ENCODE measurements around the gene CTU1. TPM values are rescaled to one million over a fixed set of nuclear protein-coding genes. Genes with fewer than 3 reads are reported as not detected.

The CTU1 gene
- total RNA-seq, 1 experiment from 2014 or later, result 15.3 TPM

DNA sequence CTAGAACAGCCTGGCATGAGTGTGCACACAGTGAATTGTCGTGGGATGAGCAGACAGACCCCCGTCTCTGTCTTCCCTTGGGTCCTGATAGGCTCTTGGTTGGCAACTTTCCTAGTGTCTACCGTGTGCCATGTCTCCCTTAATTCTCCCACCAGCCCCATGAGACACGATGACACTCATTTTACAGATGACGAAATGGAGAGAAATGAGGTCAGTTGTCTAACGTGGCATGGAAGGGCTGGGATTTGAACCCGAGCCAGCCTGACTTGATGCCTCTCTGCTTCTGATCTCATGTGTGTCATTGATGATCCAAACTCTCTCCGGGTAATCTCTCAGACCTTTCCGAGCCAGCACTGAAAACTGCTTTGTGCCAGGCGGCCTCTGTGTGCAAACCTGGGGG is 17.1 kb downstream of the CTU1 start:
- Histone ChIP-seq H3K36me3 (replicated peaks; ENCODE audit: control insufficient read depth, insufficient read depth, low read length) (no peaks in the 10 kb centered on the region), H3K27me3 (ENCODE audit: control insufficient read depth, insufficient read depth, low read length) (no peaks in the 10 kb centered on the region; the same call in 1 of the 2 replicates), H3K4me3 (ENCODE audit: insufficient read depth, low read depth, low read length) (no peak overlapping the region)
- peak; percentile 26 for DNase-seq

DNA sequence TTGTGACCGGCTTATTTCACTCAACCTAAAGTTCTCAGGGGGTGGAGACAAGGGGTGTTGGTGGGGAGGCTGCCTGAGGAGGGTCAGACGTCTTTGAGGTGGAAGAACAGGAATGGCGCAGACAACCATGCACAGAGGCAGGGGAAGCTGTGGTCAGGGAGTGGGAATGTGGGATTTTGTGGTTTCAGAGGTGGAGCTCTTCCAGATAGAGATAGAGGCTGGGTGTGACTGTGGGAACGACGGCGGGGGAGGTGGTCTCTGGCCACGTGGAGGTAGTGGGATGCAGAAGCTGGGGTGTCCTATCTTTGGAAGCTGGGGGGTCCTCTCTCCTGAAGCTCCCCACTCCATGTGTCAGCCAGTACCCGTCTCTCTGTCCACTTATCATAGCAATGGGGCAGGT is 17.7 kb downstream of the CTU1 start:
- H3K27me3 ChIP-seq (ENCODE audit: control insufficient read depth, insufficient read depth, low read length), result no peaks in the 10 kb centered on the region; the same call in 1 of the 2 replicates
- H3K36me3 ChIP-seq (replicated peaks; ENCODE audit: control insufficient read depth, insufficient read depth, low read length), result no peaks in the 10 kb centered on the region
- DNase-seq, result no peak

DNA sequence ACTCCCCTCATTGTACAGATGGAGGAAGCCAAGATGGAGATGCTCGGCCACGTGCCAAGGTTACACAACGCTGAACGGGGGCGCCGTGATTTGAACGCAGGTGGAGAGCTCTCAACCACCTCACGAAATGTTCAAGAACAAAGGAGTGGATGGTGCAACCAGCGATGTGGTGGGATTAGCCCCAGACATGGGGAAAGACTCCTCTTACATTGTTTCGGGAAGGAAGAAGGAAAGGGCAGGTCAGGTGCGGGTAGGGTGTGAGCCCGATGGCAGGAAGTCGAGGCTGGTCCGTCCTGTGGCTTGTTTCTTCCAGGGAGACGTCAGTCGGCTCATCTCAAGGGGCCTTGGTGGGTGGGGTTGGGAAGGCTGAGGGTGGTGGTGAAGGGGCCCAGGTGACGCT is 18.4 kb downstream of the CTU1 start:
- Histone ChIP-seq H3K36me3 (replicated peaks; ENCODE audit: control insufficient read depth, insufficient read depth, low read length) (no peaks in the 10 kb centered on the region), H3K27me3 (ENCODE audit: control insufficient read depth, insufficient read depth, low read length) (no peaks in the 10 kb centered on the region; the same call in 1 of the 2 replicates), H3K4me3 (ENCODE audit: insufficient read depth, low read depth, low read length) (no peak overlapping the region)
- peak; percentile 29 for DNase-seq

More for the DNA sequence above, 17.7 kb downstream of the CTU1 start:
- no peak overlapping the region for H3K4me3 ChIP-seq (ENCODE audit: insufficient read depth, low read depth, low read length)

DNA sequence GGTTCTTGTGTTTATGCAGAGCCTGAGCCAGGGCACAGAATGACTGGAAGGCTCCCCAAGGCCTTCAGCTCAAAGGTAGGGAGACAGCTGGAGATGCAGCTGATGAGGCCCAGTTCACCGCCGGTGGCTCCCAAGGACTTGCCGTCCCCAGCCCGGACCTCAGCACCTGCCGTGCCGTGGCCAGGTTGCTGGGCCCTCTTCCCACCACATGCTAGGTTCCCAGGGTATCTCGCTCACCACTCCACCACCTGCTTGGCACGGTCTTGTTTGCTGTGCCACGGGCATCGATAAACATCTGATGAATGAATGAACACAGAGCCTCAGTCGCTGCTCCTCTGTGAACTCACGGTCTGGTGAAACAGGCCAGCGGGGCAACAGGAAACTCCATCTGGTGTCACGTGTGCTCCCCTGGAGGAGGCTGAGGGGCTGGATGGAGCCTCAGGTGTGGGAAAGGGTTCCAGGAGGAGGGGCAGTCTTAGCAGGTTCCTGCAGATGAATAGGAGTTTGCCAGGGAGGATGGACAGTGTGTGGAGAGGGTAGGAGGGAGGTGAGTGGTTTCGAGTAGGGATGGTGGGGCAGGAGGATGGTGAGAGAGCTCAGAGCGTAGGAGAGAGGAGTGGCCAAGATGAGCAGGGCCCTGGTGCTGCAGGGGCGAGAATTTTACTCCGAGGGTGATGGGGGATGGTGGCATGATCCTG is 21.9 kb downstream of the CTU1 start:
- no peaks in the 10 kb centered on the region for H3K36me3 ChIP-seq (replicated peaks; ENCODE audit: control insufficient read depth, insufficient read depth, low read length)
- no peaks in the 10 kb centered on the region; the same call in 1 of the 2 replicates for H3K27me3 ChIP-seq (ENCODE audit: control insufficient read depth, insufficient read depth, low read length)
- peak; percentile 56 for DNase-seq
- no peak overlapping the region for H3K4me3 ChIP-seq (ENCODE audit: insufficient read depth, low read depth, low read length)

DNA sequence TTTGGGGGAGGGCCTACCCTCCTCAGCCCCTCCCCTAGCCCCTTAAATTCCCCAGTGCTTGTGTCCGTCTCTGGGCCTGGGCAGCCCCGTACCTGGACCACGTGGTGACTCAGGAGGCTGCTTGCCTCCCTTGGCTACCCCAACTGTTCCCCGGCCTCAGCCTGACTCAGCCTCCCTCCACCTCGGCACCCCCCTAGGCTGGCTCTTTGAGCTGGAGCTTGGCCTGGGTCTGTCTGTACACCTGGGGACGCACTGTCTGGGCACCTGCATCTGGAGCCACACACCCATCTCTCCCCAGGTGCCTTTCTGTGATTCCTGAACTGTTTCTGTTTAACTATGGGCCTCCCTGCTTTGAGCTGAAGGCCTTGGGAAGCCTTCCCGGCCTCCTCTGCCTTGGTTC is 23.7 kb downstream of the CTU1 start:
- peak; percentile 42 for DNase-seq
- H3K27me3 ChIP-seq (ENCODE audit: control insufficient read depth, insufficient read depth, low read length), result no peaks in the 10 kb centered on the region; the same call in 1 of the 2 replicates
- H3K4me3 ChIP-seq (ENCODE audit: insufficient read depth, low read depth, low read length), result no peak overlapping the region
- H3K36me3 ChIP-seq (replicated peaks; ENCODE audit: control insufficient read depth, insufficient read depth, low read length), result no peaks in the 10 kb centered on the region

DNA sequence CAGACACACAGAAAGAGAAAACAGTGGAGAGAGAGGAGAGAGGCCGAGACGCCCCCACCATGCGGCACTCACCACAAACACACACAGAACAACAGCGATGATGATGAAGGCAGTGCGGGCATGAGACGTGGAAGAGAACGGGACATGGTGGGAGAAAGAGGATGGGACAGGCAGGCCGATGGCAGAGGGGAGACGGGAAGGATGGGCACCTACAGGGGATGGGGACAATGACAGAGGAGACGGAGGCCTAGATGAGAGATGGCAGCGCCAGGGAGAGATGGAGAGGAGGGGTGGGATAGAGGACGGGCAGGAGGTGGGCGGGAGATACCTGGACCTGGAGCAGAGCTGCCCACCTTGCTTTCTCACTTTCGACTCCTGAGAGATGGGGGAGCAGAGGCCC is 24.4 kb downstream of the CTU1 start:
- no peak overlapping the region for H3K4me3 ChIP-seq (ENCODE audit: insufficient read depth, low read depth, low read length)
- H3K27me3 ChIP-seq (ENCODE audit: control insufficient read depth, insufficient read depth, low read length), result no peaks in the 10 kb centered on the region; the same call in 1 of the 2 replicates
- peak; percentile 38 for DNase-seq
- H3K36me3 ChIP-seq (replicated peaks; ENCODE audit: control insufficient read depth, insufficient read depth, low read length), result no peaks in the 10 kb centered on the region

DNA sequence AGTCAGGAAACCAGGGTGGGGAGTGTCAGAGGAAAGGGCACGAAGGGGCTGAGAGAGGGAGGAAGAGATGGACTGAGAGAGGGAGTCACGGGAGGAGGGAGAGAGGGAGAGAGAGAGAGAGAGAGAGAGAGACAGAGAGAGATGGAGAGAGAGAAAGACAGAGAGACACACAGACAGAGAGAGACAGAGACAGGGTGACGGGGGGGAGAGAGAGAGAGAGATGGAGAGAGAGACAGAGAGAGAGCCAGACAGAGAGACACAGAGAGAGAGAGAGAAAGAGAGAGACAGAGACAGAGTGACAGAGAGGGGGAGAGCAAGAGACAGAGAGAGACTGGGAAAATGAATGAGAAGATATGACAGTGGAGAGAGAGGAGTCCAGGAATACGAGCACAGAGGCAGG is 25.0 kb downstream of the CTU1 start:
- no peak for DNase-seq
- Histone ChIP-seq H3K4me3 (ENCODE audit: insufficient read depth, low read depth, low read length) (no peak overlapping the region), H3K27me3 (ENCODE audit: control insufficient read depth, insufficient read depth, low read length) (no peaks in the 10 kb centered on the region; the same call in 1 of the 2 replicates), H3K36me3 (replicated peaks; ENCODE audit: control insufficient read depth, insufficient read depth, low read length) (no peaks in the 10 kb centered on the region)

DNA sequence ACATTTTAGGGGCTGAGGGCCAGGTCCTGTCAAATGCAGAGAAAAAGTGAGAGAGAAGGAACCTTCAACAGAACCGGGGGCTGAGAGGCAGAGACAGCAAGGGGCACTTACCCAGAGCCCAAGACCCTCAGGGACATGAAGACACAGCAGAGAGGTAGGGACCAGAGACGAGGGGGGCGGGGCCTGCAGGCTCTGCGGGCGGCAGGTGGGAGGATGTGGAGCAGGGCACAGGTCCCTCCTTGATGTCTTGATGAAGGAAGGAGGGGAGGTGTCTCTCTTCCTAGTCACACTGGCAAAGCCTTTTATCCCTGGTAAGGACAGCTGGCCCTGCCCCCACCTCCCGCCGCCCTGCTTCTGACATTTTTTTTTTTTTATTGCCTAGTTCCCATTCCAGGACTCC is 25.6 kb downstream of the CTU1 start, which contains the start of gene KLK14:
KLK14 (minus strand) TSS at position 277 of the 400 bp plus-strand sequence; CDS start at position 4, 273 bp downstream.
- Histone ChIP-seq H3K4me3 (ENCODE audit: insufficient read depth, low read depth, low read length) (no peak within 1 kb of the TSS), H3K36me3 (replicated peaks; ENCODE audit: control insufficient read depth, insufficient read depth, low read length) (no peaks in the 10 kb centered on the region), H3K27me3 (ENCODE audit: control insufficient read depth, insufficient read depth, low read length) (no peaks in the 10 kb centered on the region; the same call in 1 of the 2 replicates)
- peak; percentile 75 for DNase-seq

DNA sequence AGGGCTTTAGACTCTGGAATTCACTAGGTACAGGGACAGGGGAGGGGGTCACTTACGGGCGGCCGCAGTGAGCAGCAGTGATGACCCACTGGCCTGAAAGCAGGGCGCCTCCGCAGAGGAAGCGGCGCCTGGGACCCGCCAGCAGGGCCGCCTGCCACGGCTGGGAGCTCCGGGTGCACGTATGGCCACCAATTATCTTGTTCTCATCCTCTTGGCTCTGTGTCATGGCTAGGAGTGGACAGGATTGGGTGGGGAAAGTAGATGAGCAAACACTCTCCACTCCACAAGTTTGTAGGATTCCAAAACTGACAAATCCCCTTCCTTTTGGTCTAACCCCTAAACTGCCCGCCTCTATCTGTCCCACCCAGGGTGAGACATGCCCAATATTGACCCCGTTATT is 26.7 kb downstream of the CTU1 start:
- Histone ChIP-seq H3K4me3 (ENCODE audit: insufficient read depth, low read depth, low read length) (no peak overlapping the region), H3K36me3 (replicated peaks; ENCODE audit: control insufficient read depth, insufficient read depth, low read length) (no peaks in the 10 kb centered on the region), H3K27me3 (ENCODE audit: control insufficient read depth, insufficient read depth, low read length) (no peaks in the 10 kb centered on the region; the same call in 1 of the 2 replicates)
- no peak for DNase-seq

DNA sequence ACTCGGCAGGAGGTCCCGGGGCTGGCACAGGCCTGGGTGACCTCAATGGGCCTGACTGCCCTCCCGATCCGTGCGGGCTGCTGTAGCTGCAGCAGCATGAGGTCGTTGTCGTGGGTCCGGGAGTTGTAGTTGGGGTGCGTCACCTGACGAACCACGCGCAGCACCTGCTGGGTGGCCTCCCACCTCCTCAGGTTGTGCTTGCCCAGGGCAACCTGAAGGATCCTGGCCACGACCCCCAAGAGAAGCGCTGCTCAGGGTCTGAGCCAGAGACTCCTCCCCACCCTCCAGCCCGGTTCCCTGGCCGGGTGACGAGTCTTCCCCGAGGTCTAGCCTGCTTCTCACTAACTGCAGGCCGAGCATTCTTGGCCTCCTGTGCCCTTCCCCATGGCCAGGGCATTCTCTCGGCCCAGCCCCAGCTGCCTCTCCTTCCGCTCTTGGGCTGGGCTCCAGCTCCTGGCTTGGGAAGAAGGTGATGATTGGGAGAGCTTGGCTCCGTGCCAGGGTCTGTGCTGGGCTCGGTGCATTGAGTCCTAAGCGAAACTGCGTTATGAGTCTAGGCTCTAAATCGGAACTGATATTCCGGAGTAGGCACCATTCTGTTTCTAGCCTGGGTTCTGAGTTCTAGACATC is 28.6 kb downstream of the CTU1 start:
- H3K36me3 ChIP-seq (replicated peaks; ENCODE audit: control insufficient read depth, insufficient read depth, low read length), result no peaks in the 10 kb centered on the region
- peak; percentile 45 for DNase-seq

DNA sequence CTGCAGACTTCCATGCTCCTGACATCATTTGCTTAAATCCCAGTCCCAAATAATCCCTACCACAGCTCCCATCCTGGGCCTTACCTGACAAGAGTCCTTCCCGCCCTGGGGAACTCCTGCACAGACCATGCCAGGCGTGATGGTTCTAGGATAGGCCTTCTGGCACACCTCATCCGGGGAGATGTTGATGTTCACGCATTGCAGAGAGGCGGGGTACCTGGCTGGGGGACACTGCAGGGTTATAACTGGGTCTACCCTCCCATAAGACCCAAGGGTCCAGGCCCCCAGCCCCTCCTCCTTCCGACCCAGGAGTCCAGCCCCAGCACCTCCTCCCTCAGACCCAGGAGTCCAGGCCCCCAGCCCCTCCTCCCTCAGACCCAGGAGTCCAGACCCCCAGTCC is 29.5 kb downstream of the CTU1 start:
- Histone ChIP-seq H3K4me3 (ENCODE audit: insufficient read depth, low read depth, low read length) (no peak overlapping the region), H3K36me3 (replicated peaks; ENCODE audit: control insufficient read depth, insufficient read depth, low read length) (no peaks in the 10 kb centered on the region), H3K27me3 (ENCODE audit: control insufficient read depth, insufficient read depth, low read length) (no peaks in the 10 kb centered on the region; the same call in 1 of the 2 replicates)
- DNase-seq, result no peak

More for the DNA sequence above, 28.6 kb downstream of the CTU1 start:
- no peaks in the 10 kb centered on the region; the same call in 1 of the 2 replicates for H3K27me3 ChIP-seq (ENCODE audit: control insufficient read depth, insufficient read depth, low read length)
- no peak overlapping the region for H3K4me3 ChIP-seq (ENCODE audit: insufficient read depth, low read depth, low read length)

DNA sequence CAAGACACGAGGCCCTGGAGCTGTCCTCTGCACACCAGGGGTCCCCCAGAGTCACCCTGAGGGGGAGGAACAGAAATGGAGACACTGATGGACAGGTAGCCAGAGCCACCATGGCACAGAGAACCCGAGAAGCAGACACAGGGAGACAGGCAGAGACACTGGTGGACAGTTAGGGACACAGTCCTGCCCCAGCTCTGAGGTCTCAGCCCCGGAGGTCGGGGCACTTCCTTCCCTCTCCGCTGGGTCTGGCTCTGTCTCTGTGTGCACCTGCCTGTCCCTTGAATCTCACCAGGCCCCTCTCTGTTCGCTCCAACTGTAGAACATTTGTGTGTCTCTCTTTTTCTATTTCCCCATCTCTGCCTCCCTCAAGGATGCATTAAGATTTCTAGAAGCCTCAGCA is 30.1 kb downstream of the CTU1 start:
- H3K36me3 ChIP-seq (replicated peaks; ENCODE audit: control insufficient read depth, insufficient read depth, low read length), result no peaks in the 10 kb centered on the region
- peak; percentile 43 for DNase-seq
- H3K4me3 ChIP-seq (ENCODE audit: insufficient read depth, low read depth, low read length), result no peak overlapping the region
- H3K27me3 ChIP-seq (ENCODE audit: control insufficient read depth, insufficient read depth, low read length), result no peaks in the 10 kb centered on the region; the same call in 1 of the 2 replicates

DNA sequence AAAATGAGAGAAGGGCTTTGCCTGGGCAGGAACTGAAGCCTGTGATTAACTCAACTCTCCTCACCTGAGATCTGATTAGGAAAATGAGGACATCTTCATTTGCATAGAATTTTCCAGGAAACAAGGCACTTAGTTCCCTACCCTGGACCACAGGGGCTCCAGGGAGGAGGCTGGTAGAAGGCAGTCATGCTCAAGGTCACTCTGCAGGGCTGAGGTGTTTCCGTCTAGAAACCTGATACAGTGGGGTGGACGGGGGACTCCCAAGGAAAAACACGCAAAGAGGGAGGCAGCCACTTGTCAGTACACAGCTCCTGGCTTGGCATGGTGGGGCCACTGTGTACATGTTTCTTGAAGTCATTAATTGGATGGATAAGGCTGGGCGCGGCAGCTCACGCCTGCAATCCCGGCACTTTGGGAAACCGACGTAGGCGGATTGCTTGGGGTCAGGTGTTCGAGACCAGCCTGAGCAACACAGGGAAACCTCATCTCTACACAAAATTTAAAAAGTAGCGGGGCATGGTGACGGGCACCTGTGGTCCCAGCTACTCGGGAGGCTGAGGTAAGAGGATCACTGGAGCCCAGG is 31.5 kb downstream of the CTU1 start:
- no peak overlapping the region for H3K4me3 ChIP-seq (ENCODE audit: insufficient read depth, low read depth, low read length)
- H3K27me3 ChIP-seq (ENCODE audit: control insufficient read depth, insufficient read depth, low read length), result no peaks in the 10 kb centered on the region
- peak; percentile 52 for DNase-seq
- no peaks in the 10 kb centered on the region for H3K36me3 ChIP-seq (replicated peaks; ENCODE audit: control insufficient read depth, insufficient read depth, low read length)

DNA sequence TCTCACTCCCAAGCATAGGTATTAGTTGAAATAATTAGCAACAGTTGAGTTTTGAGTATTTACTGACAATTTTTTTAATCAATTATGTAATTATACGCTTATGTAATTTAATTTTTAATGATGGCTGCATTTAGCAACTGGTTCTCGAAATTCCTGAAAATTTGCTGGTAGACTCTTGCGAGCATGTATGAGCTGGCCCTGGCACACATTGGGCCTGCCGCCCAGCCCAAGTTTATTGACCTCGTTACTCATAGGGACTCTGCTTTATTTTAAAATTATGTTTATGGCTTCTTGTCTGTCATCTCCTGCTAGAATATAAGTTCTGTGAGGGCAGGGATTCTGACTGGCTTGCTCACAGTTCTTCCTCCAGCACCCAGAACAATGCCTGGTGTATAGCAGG is 32.2 kb downstream of the CTU1 start:
- H3K27me3 ChIP-seq (ENCODE audit: control insufficient read depth, insufficient read depth, low read length), result no peaks in the 10 kb centered on the region
- DNase-seq, result no peak
- no peak overlapping the region for H3K4me3 ChIP-seq (ENCODE audit: insufficient read depth, low read depth, low read length)
- no peaks in the 10 kb centered on the region for H3K36me3 ChIP-seq (replicated peaks; ENCODE audit: control insufficient read depth, insufficient read depth, low read length)

DNA sequence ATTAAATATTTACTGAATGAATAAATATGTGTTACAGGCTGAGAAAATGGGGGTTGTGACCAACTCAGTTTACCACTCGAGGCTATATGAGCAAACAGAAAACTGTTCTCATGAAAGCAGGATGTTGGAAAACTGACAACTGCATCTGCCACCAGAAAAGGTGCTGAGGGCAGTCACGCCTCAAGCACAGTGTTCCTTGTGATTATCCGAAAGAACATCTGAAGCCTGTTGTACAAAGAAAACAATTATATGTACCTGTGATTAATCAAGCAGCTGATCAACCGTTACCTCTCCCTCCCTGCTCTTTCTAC is 37.2 kb downstream of the CTU1 start:
- no peaks in the 10 kb centered on the region; the same call in 1 of the 2 replicates for H3K27me3 ChIP-seq (ENCODE audit: control insufficient read depth, insufficient read depth, low read length)
- H3K4me3 ChIP-seq (ENCODE audit: insufficient read depth, low read depth, low read length), result no peak overlapping the region
- no peaks in the 10 kb centered on the region for H3K36me3 ChIP-seq (replicated peaks; ENCODE audit: control insufficient read depth, insufficient read depth, low read length)
- no peak for DNase-seq

Data from H7 (cell line).